GM23338 (cell line): Measurements from ENCODE around the gene FBXO38. TPM values are rescaled to one million over a fixed set of nuclear protein-coding genes. Genes with fewer than 3 reads are reported as not detected.

Experiments used
- ATAC-seq: fragments of 200-7000 bp; cut with Tn5 transposase; 3 replicates; pipeline ENCODE4 v1.9.1; 2020
- DNase-seq: peaks from one replicate; pipeline ENCODE4 v3.0.0-alpha.2; 2015; ENCODE audit warnings: low spot score
- H2AFZ ChIP-seq: fragments of 200-600 bp; sonication (generic); 2 replicates; pipeline ENCODE4 v1.8.0; 2016; ENCODE audit warnings: antibody characterized with exemption, mild to moderate bottlenecking, moderate library complexity
- H3F3A ChIP-seq: fragments of 200-600 bp; sonication (generic); replicated peaks from 2 replicates; pipeline ENCODE4 v1.8.0; 2017; ENCODE audit warnings: antibody characterized with exemption, mixed run types, low read depth
- H3K27ac ChIP-seq: fragments of 200-600 bp; sonication (generic); 2 replicates; pipeline ENCODE4 v1.6.1; 2016; ENCODE audit warnings: low read depth
- H3K27me3 ChIP-seq: fragments of 200-600 bp; sonication (generic); 2 replicates; pipeline ENCODE4 v1.8.0; 2016; ENCODE audit warnings: mild to moderate bottlenecking, mixed run types, moderate library complexity; ENCODE audit not compliant: insufficient read depth
- H3K36me3 ChIP-seq: fragments of 200-600 bp; sonication (generic); 2 replicates; pipeline ENCODE4 v1.8.0; 2016; ENCODE audit warnings: mild to moderate bottlenecking; ENCODE audit not compliant: insufficient read depth
- H3K4me1 ChIP-seq: fragments of 200-600 bp; sonication (generic); 2 replicates; pipeline ENCODE4 v1.8.0; 2016; ENCODE audit warnings: mild to moderate bottlenecking, moderate library complexity; ENCODE audit not compliant: insufficient read depth
- H3K4me2 ChIP-seq: fragments of 200-600 bp; sonication (generic); 2 replicates; pipeline ENCODE4 v1.7.1; 2017; ENCODE audit warnings: mixed run types
- H3K4me3 ChIP-seq: fragments of 200-600 bp; sonication (generic); 2 replicates; pipeline ENCODE4 v1.6.1; 2016; ENCODE audit warnings: mixed run types
- H3K79me2 ChIP-seq: fragments of 200-600 bp; sonication (generic); replicated peaks from 2 replicates; pipeline ENCODE4 v1.8.0; 2017; ENCODE audit warnings: mild to moderate bottlenecking; ENCODE audit not compliant: insufficient read depth
- H3K9me2 ChIP-seq: fragments of 200-600 bp; sonication (generic); 2 replicates; pipeline ENCODE4 v1.8.0; 2017; ENCODE audit not compliant: insufficient read depth
- H4K20me1 ChIP-seq: fragments of 200-600 bp; sonication (generic); replicated peaks from 2 replicates; pipeline ENCODE4 v1.8.0; 2017; ENCODE audit warnings: mild to moderate bottlenecking; ENCODE audit not compliant: insufficient read depth
- H3K27ac Mint-ChIP-seq: 2 replicates; pipeline ENCODE4 v1.8.0; 2020; ENCODE audit warnings: inconsistent platforms, mild to moderate bottlenecking, moderate library complexity, mixed read lengths
- H3K27me3 Mint-ChIP-seq: 3 replicates; pipeline ENCODE4 v1.8.0; 2022; ENCODE audit warnings: low read depth, mild to moderate bottlenecking, moderate library complexity, mixed read lengths, inconsistent platforms; ENCODE audit not compliant: insufficient read depth, poor library complexity
- H3K36me3 Mint-ChIP-seq: 3 replicates; pipeline ENCODE4 v1.8.0; 2021; ENCODE audit warnings: low read depth, mild to moderate bottlenecking, inconsistent platforms, moderate library complexity, mixed read lengths
- H3K4me1 Mint-ChIP-seq: 3 replicates; pipeline ENCODE4 v1.8.0; 2020; ENCODE audit warnings: mild to moderate bottlenecking, inconsistent platforms, mixed read lengths
- H3K4me3 Mint-ChIP-seq: 3 replicates; pipeline ENCODE4 v1.8.0; 2021; ENCODE audit warnings: moderate library complexity, mild to moderate bottlenecking, inconsistent platforms, mixed read lengths
- H3K9me3 Mint-ChIP-seq: 3 replicates; pipeline ENCODE4 v1.8.0; 2020; ENCODE audit warnings: moderate library complexity, mild to moderate bottlenecking, inconsistent platforms, mixed read lengths
- CREB1 ChIP-seq: fragments of 250-450 bp; sonication (Bioruptor Pico); IDR thresholded peaks from 2 replicates; pipeline ENCODE4 v1.5.0; 2020; ENCODE audit warnings: low read depth, mild to moderate bottlenecking, moderate library complexity
- CTCF ChIP-seq, 2 experiments: fragments of 200-600 bp in 1 of 2; sonication (generic) in 1 of 2; conservative IDR thresholded peaks; 2 replicates each; pipeline versions ENCODE4 v1.5.1 to v1.6.1; 2016 to 2017; ENCODE audit warnings: antibody characterized with exemption in 2 of 2, low read depth in 2 of 2, mild to moderate bottlenecking in 2 of 2, moderate library complexity in 1 of 2
- ETS1 ChIP-seq: IDR thresholded peaks from 2 replicates; pipeline ENCODE4 v1.6.1; 2016; ENCODE audit warnings: antibody characterized with exemption
- EZH2 ChIP-seq: fragments of 200-600 bp; sonication (generic); IDR thresholded peaks from one replicate; pipeline ENCODE4 v1.8.0; 2017; ENCODE audit warnings: antibody characterized with exemption, mild to moderate bottlenecking, low read depth; ENCODE audit not compliant: unreplicated experiment
- EZH2phosphoT487 ChIP-seq: fragments of 200-600 bp; sonication (generic); IDR thresholded peaks from one replicate; pipeline ENCODE4 v1.8.1; 2018; ENCODE audit warnings: antibody characterized with exemption; ENCODE audit not compliant: unreplicated experiment
- JUNB ChIP-seq: IDR thresholded peaks from one replicate; pipeline ENCODE4 v1.6.1; 2016; ENCODE audit warnings: antibody characterized with exemption; ENCODE audit not compliant: unreplicated experiment
- NANOG ChIP-seq: IDR thresholded peaks from 2 replicates; pipeline ENCODE4 v1.6.1; 2016; ENCODE audit warnings: antibody characterized with exemption, borderline replicate concordance
- REST ChIP-seq: IDR thresholded peaks from one replicate; pipeline ENCODE4 v1.6.1; 2018; ENCODE audit warnings: antibody characterized with exemption; ENCODE audit not compliant: unreplicated experiment
- STAT1 ChIP-seq: IDR thresholded peaks from one replicate; pipeline ENCODE4 v1.6.1; 2016; ENCODE audit warnings: antibody characterized with exemption; ENCODE audit not compliant: unreplicated experiment
- ZNF114 ChIP-seq: fragments of 250-450 bp; sonication (Bioruptor Pico); IDR thresholded peaks from 2 replicates; pipeline ENCODE4 v1.5.0; 2020; ENCODE audit warnings: mild to moderate bottlenecking, moderate library complexity
- ZNF331 ChIP-seq: fragments of 250-450 bp; sonication (Bioruptor Pico); IDR thresholded peaks from 2 replicates; pipeline ENCODE4 v1.5.0; 2020; ENCODE audit warnings: low read depth, mild to moderate bottlenecking, moderate library complexity
- polyA plus RNA-seq: library from polyadenylated mRNA; unstranded; fragments of >200 nt; fragmentation: Nextera tagmentation; extraction: Ambion mirVana; gene quantifications from 2 replicates; pipeline ENCODE4 v1.2.1, GENCODE V29; 2016
- total RNA-seq: library from RNA; depleted of rRNA; stranded (reverse); fragments of >200 nt; shearing (Covaris generic); gene quantifications from 2 replicates; pipeline ENCODE4 v1.2.3, GENCODE V29; 2014

The FBXO38 gene
- total and polyA plus RNA-seq, 2 experiments from 2014 or later = 13.3 to 45.6 TPM

- no peak for TF ChIP-seq REST
These were observed 28.4 kb downstream of the FBXO38 start (continued) for GRCh38 chr5:148412124-148412523.

GRCh38 chr5:148414833-148415232 is 31.1 kb downstream of the FBXO38 start:
- no peaks in the 10 kb centered on the region for H3F3A ChIP-seq
- H3K27ac ChIP-seq = no peak overlapping the region
- no peaks in the 10 kb centered on the region for H3K9me2 ChIP-seq
- Mint-ChIP-seq H3K36me3 (peaks cover 57% of the 10 kb centered on the region), H3K4me1 (no peaks in the 10 kb centered on the region), H3K4me3 (no peak overlapping the region), H3K27ac (no peak overlapping the region), H3K27me3 (no peaks in the 10 kb centered on the region), H3K9me3 (no peaks in the 10 kb centered on the region)
- peaks cover 50% of the 10 kb centered on the region for H3K36me3 ChIP-seq
- H3K27me3 ChIP-seq = no peaks in the 10 kb centered on the region
- DNase-seq = no peak
- no peaks in the 10 kb centered on the region for H3K4me1 ChIP-seq
- no peaks in the 10 kb centered on the region for H4K20me1 ChIP-seq
- H3K79me2 ChIP-seq = no peaks in the 10 kb centered on the region
- no peak overlapping the region for H2AFZ ChIP-seq
- no peak for ATAC-seq
- H3K4me3 ChIP-seq = no peak overlapping the region
- H3K4me2 ChIP-seq = no peak overlapping the region
- no peak for TF ChIP-seq REST
- TF ChIP-seq ZNF114 = no peak
- TF ChIP-seq ZNF331 = no peak
- no peak for TF ChIP-seq JUNB
- TF ChIP-seq STAT1 = no peak
- TF ChIP-seq EZH2 = no peak
- TF ChIP-seq CTCF (conservative IDR thresholded peaks at IDR 0.05; ENCODE audit: low read depth in 2 of 2) = no peak
- no peak for TF ChIP-seq NANOG
- TF ChIP-seq ETS1 = no peak
- TF ChIP-seq CREB1 (CRISPR knock-in tag) = no peak
- no peak for TF ChIP-seq EZH2phosphoT487
